ENCODE measurements around the gene RIMKLA. TPM values are rescaled to one million over a fixed set of nuclear protein-coding genes. Genes with fewer than 3 reads are reported as not detected.

The RIMKLA gene
- total RNA-seq, 2 donors from 2014 or later: 13.9 to 24.2 TPM

- DNase-seq: no peak
- ATAC-seq: peak; percentile 90
- intact Hi-C loops (cut with DNase I, micrococcal nuclease): no loop called here
Measured at GRCh38 chr1:42368096-42368795, 12.3 kb upstream of the RIMKLA start.

GRCh38 chr1:42369471-42369870 lies 11.1 kb upstream of the RIMKLA start:
- DNase-seq (no peak), ATAC-seq (no peak)
- intact Hi-C loops (cut with DNase I, micrococcal nuclease): no loop called here

- intact Hi-C loops (cut with DNase I, micrococcal nuclease): no loop called here
- ATAC-seq: peak; percentile 36
- no peak for DNase-seq
Measured at GRCh38 chr1:42370876-42371549, 9.6 kb upstream of the RIMKLA start.

GRCh38 chr1:42372796-42373195 lies 7.8 kb upstream of the RIMKLA start:
- no peak for DNase-seq
- ATAC-seq: no peak
- intact Hi-C loops (cut with DNase I, micrococcal nuclease): no loop called here

GRCh38 chr1:42379794-42380585 lies 602 bp upstream of the RIMKLA start:
- no peak for DNase-seq
- peak; percentile 69 for ATAC-seq

GRCh38 chr1:42381280-42381673 lies 685 bp downstream of the RIMKLA start:
- no peak for DNase-seq
- intact Hi-C loops (cut with DNase I, micrococcal nuclease): no loop called here
- no peak for ATAC-seq

More at GRCh38 chr1:42379794-42380585, 602 bp upstream of the RIMKLA start:
- intact Hi-C loops (cut with DNase I, micrococcal nuclease): no loop called here

- DNase-seq (no peak), ATAC-seq (no peak)
- intact Hi-C loops (cut with DNase I, micrococcal nuclease): no loop called here
Measured at GRCh38 chr1:42385283-42385682, 4.7 kb downstream of the RIMKLA start.

- ATAC-seq: no peak
- intact Hi-C loops (cut with DNase I, micrococcal nuclease): no loop called here
Measured at GRCh38 chr1:42386051-42386450, 5.5 kb downstream of the RIMKLA start.

GRCh38 chr1:42392255-42392654 lies 11.7 kb downstream of the RIMKLA start:
- peak in 1 of 2 donors; percentile 8 for DNase-seq
- intact Hi-C loops (cut with DNase I, micrococcal nuclease): no loop called here
- peak; percentile 75 for ATAC-seq

More at GRCh38 chr1:42386051-42386450, 5.5 kb downstream of the RIMKLA start:
- DNase-seq: no peak

GRCh38 chr1:42392967-42393848 lies 12.6 kb downstream of the RIMKLA start:
- intact Hi-C loops (cut with DNase I, micrococcal nuclease): no loop called here
- ATAC-seq (peak; percentile 85), DNase-seq (peak; percentile 17 to 38)

- DNase-seq: no peak
- ATAC-seq: no peak
- intact Hi-C loops (cut with DNase I, micrococcal nuclease): no loop called here
Measured at GRCh38 chr1:42399315-42400100, 18.9 kb downstream of the RIMKLA start.

GRCh38 chr1:42403880-42404400 lies 23.3 kb downstream of the RIMKLA start:
- intact Hi-C loops (cut with DNase I, micrococcal nuclease): no loop called here

GRCh38 chr1:42414551-42415496 lies 34.2 kb downstream of the RIMKLA start:
- no peak for ATAC-seq
- intact Hi-C loops (cut with DNase I, micrococcal nuclease): no loop called here
- DNase-seq: no peak

More at GRCh38 chr1:42403880-42404400, 23.3 kb downstream of the RIMKLA start:
- DNase-seq (no peak), ATAC-seq (peak; percentile 51)

GRCh38 chr1:42417166-42417565 lies 36.6 kb downstream of the RIMKLA start:
- intact Hi-C loops (cut with DNase I, micrococcal nuclease): no loop called here
- ATAC-seq (no peak), DNase-seq (no peak)

- no peak for DNase-seq
- ATAC-seq: no peak
- intact Hi-C loops (cut with DNase I, micrococcal nuclease): no loop called here
Measured at GRCh38 chr1:42418516-42418915, 37.9 kb downstream of the RIMKLA start.

- DNase-seq (peak in 1 of 2 donors; percentile 36), ATAC-seq (no peak)
Measured at GRCh38 chr1:42419126-42419821, 38.7 kb downstream of the RIMKLA start.

More at GRCh38 chr1:42419126-42419821, 38.7 kb downstream of the RIMKLA start:
- intact Hi-C loops (cut with DNase I, micrococcal nuclease): no loop called here
